ENCODE measurements around the gene CFAP73. TPM values are rescaled to one million over a fixed set of nuclear protein-coding genes. Genes with fewer than 3 reads are reported as not detected.

Gene CFAP73
- total RNA-seq, 1 experiment from 2014 or later = 0.10 TPM

- DNase-seq (ENCODE audit: low read depth, low spot score) = no peak
These were observed 13.2 kb upstream of the CFAP73 start for GRCh38 chr12:113136128-113136989.

DNA sequence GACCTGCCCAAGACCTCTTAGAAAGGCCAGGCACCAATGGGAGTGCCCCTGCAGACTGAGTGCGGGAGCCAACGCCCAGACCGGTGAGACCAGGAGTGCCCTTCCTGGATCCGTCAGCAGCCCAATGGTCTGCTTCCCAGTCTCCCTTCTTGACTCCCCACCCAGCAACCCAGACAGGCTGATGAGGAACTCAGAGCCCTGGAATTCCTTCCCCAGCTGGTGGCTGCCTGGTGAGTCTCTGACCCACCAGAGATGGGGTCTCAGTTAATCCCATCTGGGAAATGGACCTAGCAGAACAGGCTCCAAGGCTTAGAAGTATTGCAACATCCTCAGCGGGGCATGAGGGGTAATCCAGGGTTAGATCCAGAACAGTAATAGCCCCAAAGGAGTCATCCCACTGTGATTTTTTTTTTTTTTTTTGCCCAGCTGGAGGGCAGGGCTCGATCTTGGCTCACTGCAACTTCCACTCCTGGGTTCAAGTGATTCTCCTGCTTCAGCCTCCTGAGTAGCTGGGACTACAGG, 12.5 kb upstream of the CFAP73 start:
- intact Hi-C loops (cut with micrococcal nuclease; ENCODE audit: unreplicated experiment) (no loop called here), in situ Hi-C loops (cut with HindIII; ENCODE audit: low pct_unique_long_range_greater_than_20kb, low sequenced_read_pairs) (no loop called here)
- H3K4me1 ChIP-seq (ENCODE audit: control insufficient read depth, insufficient read depth, low read length) = peaks cover 6% of the 10 kb centered on the region
- H3K27ac ChIP-seq (ENCODE audit: low read length) = no peak overlapping the region
- H3K9me3 ChIP-seq (ENCODE audit: control insufficient read depth, insufficient read depth, low read depth, low read length) = no peaks in the 10 kb centered on the region
- H3K27me3 ChIP-seq (ENCODE audit: control insufficient read depth, insufficient read depth, low read length) = no peaks in the 10 kb centered on the region
- ATAC-seq = no peak
- no peak overlapping the region for H3K4me3 ChIP-seq (ENCODE audit: low read depth in 2 of 2, low read length in 2 of 2)
- BruUV-seq (replicated peaks) = no TSS peak
- H3K36me3 ChIP-seq (ENCODE audit: control insufficient read depth, insufficient read depth, low read length) = no peaks in the 10 kb centered on the region
- DNase-seq (ENCODE audit: low read depth, low spot score) = no peak
- POLR2A ChIA-PET = no interaction called here
- CTCF ChIA-PET = no interaction called here
- TF ChIP-seq SIN3A (IDR thresholded peaks at IDR 0.05; ENCODE audit: borderline replicate concordance, insufficient read depth, low read depth, low read length) (no peak), TCF7L2 (IDR thresholded peaks at IDR 0.05; ENCODE audit: low read depth, low read length) (no peak), REST (IDR thresholded peaks at IDR 0.05; ENCODE audit: insufficient read depth in 1 of 2, low read depth in 2 of 2, low read length in 1 of 2) (no peak), POLR2AphosphoS5 (IDR thresholded peaks at IDR 0.05; ENCODE audit: low read depth, low read length) (no peak)

More at GRCh38 chr12:113136128-113136989, 13.2 kb upstream of the CFAP73 start:
- ATAC-seq = no peak
- intact Hi-C loops (cut with micrococcal nuclease; ENCODE audit: unreplicated experiment) (no loop called here), in situ Hi-C loops (cut with HindIII; ENCODE audit: low pct_unique_long_range_greater_than_20kb, low sequenced_read_pairs) (no loop called here)
- H3K36me3 ChIP-seq (ENCODE audit: control insufficient read depth, insufficient read depth, low read length) = no peaks in the 10 kb centered on the region
- peak overlapping the region; percentile 15 to 26 for H3K4me3 ChIP-seq (ENCODE audit: low read depth in 2 of 2, low read length in 2 of 2)
- no peak for TF ChIP-seq SIN3A (IDR thresholded peaks at IDR 0.05; ENCODE audit: borderline replicate concordance, insufficient read depth, low read depth, low read length)
- no peak for TF ChIP-seq POLR2AphosphoS5 (IDR thresholded peaks at IDR 0.05; ENCODE audit: low read depth, low read length)
- no peak for TF ChIP-seq TCF7L2 (IDR thresholded peaks at IDR 0.05; ENCODE audit: low read depth, low read length)
- no peak for TF ChIP-seq REST (IDR thresholded peaks at IDR 0.05; ENCODE audit: insufficient read depth in 1 of 2, low read depth in 2 of 2, low read length in 1 of 2)
- TF ChIP-seq CTCF (IDR thresholded peaks at IDR 0.05) = no peak
- BruUV-seq (replicated peaks) = no TSS peak
- no peaks in the 10 kb centered on the region for H3K9me3 ChIP-seq (ENCODE audit: control insufficient read depth, insufficient read depth, low read depth, low read length)
- POLR2A ChIA-PET = no interaction called here
- CTCF ChIA-PET = interaction anchor here (1.9 kb wide), 1 partner anchor 17 kb away, joined by 5 read pairs; no protein-coding TSS in a partner anchor
- peaks cover 4% of the 10 kb centered on the region for H3K4me1 ChIP-seq (ENCODE audit: control insufficient read depth, insufficient read depth, low read length)
- H3K27me3 ChIP-seq (ENCODE audit: control insufficient read depth, insufficient read depth, low read length) = no peaks in the 10 kb centered on the region
- no peak overlapping the region for H3K27ac ChIP-seq (ENCODE audit: low read length)
